GM10248 (cell line): Measurements from ENCODE around the gene PCYT1B.
"Not testable (repeated sequence)": the region's sequence is repeated elsewhere in the genome, so short reads cannot be mapped to it uniquely, and the experiment has no call there.

Source experiments
- CTCF ChIA-PET: fragments of 300-600 bp; sonication (Branson Sonifier 250); formaldehyde crosslinking; extraction: SDS; loops from one replicate; lab custom pipeline; 2021; ENCODE audit warnings: antibody characterized with exemption; lab: Yijun Ruan, JAX
- POLR2A ChIA-PET: fragments of 350-650 bp; sonication (Branson Sonifier 250); formaldehyde crosslinking; extraction: SDS; loops from one replicate; lab custom pipeline; 2020; ENCODE audit warnings: antibody characterized with exemption; lab: Yijun Ruan, JAX
- DNase-seq: peaks from one replicate; pipeline ENCODE4 v3.0.0; 2012; ENCODE audit errors: extremely low spot score
- TF ChIP-seq, protein P1 (sequence below): IDR thresholded peaks from 2 replicates; pipeline ENCODE4 v1.5.1; 2012; ENCODE audit warnings: mild to moderate bottlenecking, low read depth; ENCODE audit errors: extremely low read depth, missing control alignments, control extremely low read depth

Gene PCYT1B

DNA sequence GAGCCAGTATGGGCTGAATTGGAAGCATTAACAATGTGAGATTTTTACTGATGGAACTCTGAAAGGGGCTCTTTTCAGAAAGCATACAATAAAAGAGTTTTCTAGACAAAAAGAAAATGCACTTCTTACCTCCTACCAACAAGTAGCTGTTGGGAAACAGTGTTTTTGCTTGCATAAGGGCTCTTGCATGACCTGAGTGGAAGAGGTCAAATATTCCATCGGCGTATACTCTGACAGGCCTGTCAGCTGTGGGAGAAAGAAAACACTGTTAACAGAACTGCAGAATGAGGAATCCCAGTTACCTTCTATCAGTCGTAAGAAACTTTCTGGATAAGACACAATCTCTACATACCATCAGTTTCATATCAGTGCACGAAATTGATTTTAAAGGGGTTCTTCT, 39.5 kb downstream of the PCYT1B start:
- POLR2A ChIA-PET = no interaction called here
- CTCF ChIA-PET = no interaction called here
- TF ChIP-seq, protein P1, sequence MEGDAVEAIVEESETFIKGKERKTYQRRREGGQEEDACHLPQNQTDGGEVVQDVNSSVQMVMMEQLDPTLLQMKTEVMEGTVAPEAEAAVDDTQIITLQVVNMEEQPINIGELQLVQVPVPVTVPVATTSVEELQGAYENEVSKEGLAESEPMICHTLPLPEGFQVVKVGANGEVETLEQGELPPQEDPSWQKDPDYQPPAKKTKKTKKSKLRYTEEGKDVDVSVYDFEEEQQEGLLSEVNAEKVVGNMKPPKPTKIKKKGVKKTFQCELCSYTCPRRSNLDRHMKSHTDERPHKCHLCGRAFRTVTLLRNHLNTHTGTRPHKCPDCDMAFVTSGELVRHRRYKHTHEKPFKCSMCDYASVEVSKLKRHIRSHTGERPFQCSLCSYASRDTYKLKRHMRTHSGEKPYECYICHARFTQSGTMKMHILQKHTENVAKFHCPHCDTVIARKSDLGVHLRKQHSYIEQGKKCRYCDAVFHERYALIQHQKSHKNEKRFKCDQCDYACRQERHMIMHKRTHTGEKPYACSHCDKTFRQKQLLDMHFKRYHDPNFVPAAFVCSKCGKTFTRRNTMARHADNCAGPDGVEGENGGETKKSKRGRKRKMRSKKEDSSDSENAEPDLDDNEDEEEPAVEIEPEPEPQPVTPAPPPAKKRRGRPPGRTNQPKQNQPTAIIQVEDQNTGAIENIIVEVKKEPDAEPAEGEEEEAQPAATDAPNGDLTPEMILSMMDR = no peak
- no peak for DNase-seq

DNA sequence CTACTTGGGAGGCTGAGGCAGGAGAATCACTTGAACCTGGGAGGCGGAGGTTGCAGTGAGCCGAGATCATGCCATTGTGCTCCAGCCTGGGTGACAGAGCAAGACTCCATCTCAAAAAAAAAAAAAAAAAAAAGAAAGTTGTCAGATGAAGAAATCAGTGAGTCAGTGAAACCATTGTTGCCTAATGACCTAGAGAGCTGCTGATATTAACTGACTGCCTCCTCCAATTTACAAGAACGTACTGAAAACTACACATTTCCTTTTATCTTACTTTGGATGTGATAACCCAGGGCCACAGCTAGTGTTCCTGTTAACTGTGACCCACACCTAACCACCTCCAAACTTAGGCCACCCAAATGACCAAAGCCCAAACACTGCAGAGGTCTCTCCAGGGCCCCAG, 41.2 kb downstream of the PCYT1B start:
- CTCF ChIA-PET, POLR2A ChIA-PET, DNase-seq: not testable (repeated sequence)

GRCh38 chrX:24603191-24603590, 44.0 kb downstream of the PCYT1B start:
- ChIA-PET CTCF (no interaction called here), POLR2A (no interaction called here)
- DNase-seq = no peak
- TF ChIP-seq, protein P1 = no peak

- ChIA-PET CTCF (no interaction called here), POLR2A (no interaction called here)
- DNase-seq = no peak
- TF ChIP-seq, protein P1 = no peak
Measured at GRCh38 chrX:24601858-24602257, 45.3 kb downstream of the PCYT1B start.

DNA sequence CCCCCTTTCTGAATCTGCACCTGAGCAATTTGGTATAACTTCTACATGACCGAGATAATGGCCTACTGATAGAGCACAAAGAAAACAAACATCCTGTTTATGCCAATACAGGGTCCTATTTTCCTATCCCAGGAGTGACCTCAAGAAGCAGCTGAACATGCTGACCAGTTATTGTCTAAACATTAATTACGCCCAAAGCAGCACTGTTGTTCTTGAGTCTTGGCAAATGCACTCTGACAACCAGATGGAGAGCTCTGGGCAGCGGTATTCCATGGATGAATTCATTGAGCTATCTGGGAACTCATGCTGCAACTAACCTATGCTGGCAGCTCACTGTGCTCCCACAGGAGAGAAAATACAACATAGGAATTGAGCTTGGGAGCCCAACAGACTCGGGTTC, 52.6 kb downstream of the PCYT1B start:
- TF ChIP-seq, protein P1 = no peak
- DNase-seq = no peak
- POLR2A ChIA-PET = no interaction called here
- CTCF ChIA-PET = no interaction called here

- TF ChIP-seq, protein P1 = no peak
- DNase-seq = no peak
- ChIA-PET CTCF (no interaction called here), POLR2A (no interaction called here)
Measured at GRCh38 chrX:24590111-24590510, 57.0 kb downstream of the PCYT1B start.

DNA sequence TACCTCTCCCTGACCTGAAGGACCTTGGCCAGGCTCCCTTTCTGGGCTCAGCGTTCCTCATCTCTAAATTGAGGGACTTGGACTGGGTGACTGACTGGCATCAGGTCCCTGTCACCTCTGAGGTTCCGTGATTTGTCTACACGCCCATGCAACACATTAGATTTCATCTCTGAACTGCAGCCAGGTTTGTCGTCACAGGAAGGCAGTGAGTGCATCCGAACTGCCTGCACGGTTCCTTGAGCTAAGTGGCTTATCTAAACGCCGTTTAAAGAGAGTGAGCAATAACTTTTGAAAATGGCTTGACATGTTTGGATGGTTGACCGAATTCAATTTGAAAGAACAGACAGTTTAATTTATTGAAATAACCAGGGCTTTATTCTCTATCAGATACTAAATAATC, 70.1 kb downstream of the PCYT1B start:
- POLR2A ChIA-PET = no interaction called here
- CTCF ChIA-PET = no interaction called here
- DNase-seq = no peak
- TF ChIP-seq, protein P1 = no peak
